ENCODE measurements around the gene FOXI1. TPM values are rescaled to one million over a fixed set of nuclear protein-coding genes. Genes with fewer than 3 reads are reported as not detected.

Gene FOXI1
- total and polyA plus RNA-seq, 2 donors (not counting 3 experiments of a cell fraction or from before 2014, with no cell fraction given) = not detected

DNA sequence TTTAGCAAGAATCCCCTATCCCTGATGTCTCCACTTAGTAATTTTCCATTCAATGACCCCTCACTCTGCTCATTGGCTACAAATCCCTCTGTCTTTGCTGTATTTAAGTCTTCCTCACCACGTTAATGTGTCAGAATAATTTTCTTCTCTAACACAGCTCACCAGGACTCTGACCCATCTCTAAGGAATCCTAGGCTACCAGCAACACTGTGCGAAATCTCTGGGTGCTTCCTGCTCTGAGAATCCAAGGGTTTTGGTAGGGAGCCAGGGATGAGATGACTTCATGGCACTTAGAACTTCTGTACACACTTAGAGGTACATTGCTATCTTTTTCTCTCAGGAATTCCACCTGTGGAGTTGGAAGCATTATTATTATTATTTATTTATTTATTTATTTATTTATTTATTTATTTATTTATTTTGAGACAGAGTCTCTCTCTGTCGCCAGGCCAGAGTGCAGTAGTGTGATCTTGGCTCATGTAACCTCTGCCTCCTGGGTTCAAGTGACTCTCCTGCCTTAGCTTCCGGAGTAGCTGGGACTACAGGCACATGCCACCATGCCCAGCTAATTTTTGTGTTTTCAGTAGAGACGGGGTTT, 53.5 kb downstream of the FOXI1 start:
- H4K20me1 ChIP-seq (replicated peaks; ENCODE audit: control insufficient read depth, extremely low read depth, insufficient read depth, low read length) = no peaks in the 10 kb centered on the region
- DNase-seq (ENCODE audit: low read depth, low spot score) = no peak
- no peaks in the 10 kb centered on the region for H3K36me3 ChIP-seq (ENCODE audit: control insufficient read depth in 2 of 2, extremely low read depth in 1 of 2, insufficient read depth in 2 of 2, low read length in 2 of 2)
- no peak overlapping the region for H3K4me2 ChIP-seq (ENCODE audit: insufficient read depth, low read length)
- FAIRE-seq = no peak
- H3K4me3 ChIP-seq (replicated peaks in 1 of 3; ENCODE audit: insufficient read depth in 1 of 3, low read depth in 1 of 3, low read length in 3 of 3) = no peak overlapping the region
- H3K79me2 ChIP-seq (ENCODE audit: control insufficient read depth, insufficient read depth, low read length) = no peaks in the 10 kb centered on the region
- no peaks in the 10 kb centered on the region for H3K27me3 ChIP-seq (ENCODE audit: control insufficient read depth in 2 of 2, insufficient read depth in 2 of 2, low read length in 2 of 2)
- intact Hi-C loops (cut with micrococcal nuclease) = no loop called here
- dilution Hi-C loops (cut with MboI; ENCODE audit: extremely low pct_ligation_motif_present, low sequenced_read_pairs) = no loop called here
- POLR2A ChIA-PET = no interaction called here
- TF ChIP-seq POLR2A (IDR thresholded peaks at IDR 0.05; ENCODE audit: low read depth, low read length) = no peak
- no peak for TF ChIP-seq MAX (IDR thresholded peaks at IDR 0.05; ENCODE audit: insufficient read depth, insufficient read length)
- TF ChIP-seq MYC (IDR thresholded peaks at IDR 0.05; ENCODE audit: low read depth, low read length) = no peak
- no peak for TF ChIP-seq POLR2AphosphoS5 (IDR thresholded peaks at IDR 0.05; ENCODE audit: insufficient read depth, low read depth, low read length)
- TF ChIP-seq EZH2 (IDR thresholded peaks at IDR 0.05; ENCODE audit: borderline replicate concordance, low read depth, low read length, severe bottlenecking) = no peak
- no peak for TF ChIP-seq JUN (IDR thresholded peaks at IDR 0.05; ENCODE audit: borderline replicate concordance, insufficient read depth, insufficient read length, low read depth)
- TF ChIP-seq FOS (IDR thresholded peaks at IDR 0.05; ENCODE audit: borderline replicate concordance, insufficient read depth, low read length) = no peak
- no peak for TF ChIP-seq CTCF (IDR thresholded peaks at IDR 0.05; ENCODE audit: extremely low read depth in 1 of 2, insufficient read depth in 1 of 2, low read depth in 1 of 2, low read length in 2 of 2)
- no peak for TF ChIP-seq GATA2 (IDR thresholded peaks at IDR 0.05; ENCODE audit: insufficient read depth, insufficient read length, low read depth, low read length)
- no peaks in the 10 kb centered on the region for H3K4me1 ChIP-seq (ENCODE audit: control insufficient read depth, extremely low read depth, insufficient read depth, low read length)
- H3K9me3 ChIP-seq (replicated peaks; ENCODE audit: control insufficient read depth, insufficient read depth, low read length) = no peaks in the 10 kb centered on the region
- BruUV-seq (replicated peaks) = no TSS peak
- H3K9me1 ChIP-seq (replicated peaks; ENCODE audit: control insufficient read depth, extremely low read depth, insufficient read depth, low read length) = no peaks in the 10 kb centered on the region
- no peak overlapping the region for H2AFZ ChIP-seq (ENCODE audit: low read depth, low read length)
- no peak overlapping the region for H3K9ac ChIP-seq (replicated peaks; ENCODE audit: extremely low read depth, insufficient read depth, low read length)
- H3K27ac ChIP-seq (ENCODE audit: insufficient read depth, low read depth, low read length) = no peak overlapping the region
- CTCF ChIA-PET = no interaction called here

Other genes with a start within 250 kb of the FOXI1 start
- 8.2 and 9.9 TPM in 2 replicates for gene INSYN2B, start 125.4 kb upstream of the FOXI1 start, total RNA-seq
- 12.6 and 17.1 TPM in 2 replicates for gene INSYN2B, start 125.4 kb upstream of the FOXI1 start, polyA plus RNA-seq
- gene C5orf58, start 127.1 kb downstream of the FOXI1 start, total RNA-seq = not detected in 2 replicates
- gene C5orf58, start 127.1 kb downstream of the FOXI1 start, polyA plus RNA-seq = not detected in 2 replicates
- gene LCP2, start 191.9 kb downstream of the FOXI1 start, total RNA-seq = not detected in 2 replicates
- gene LCP2, start 191.9 kb downstream of the FOXI1 start, polyA plus RNA-seq = not detected in 2 replicates